ENCODE data around the gene WBP4.

- TF ChIP-seq POLR2A (IDR thresholded peaks at IDR 0.05; ENCODE audit: low read depth) (no peak), CTCF (IDR thresholded peaks at IDR 0.05) (no peak), POLR2AphosphoS5 (IDR thresholded peaks at IDR 0.05) (no peak), EP300 (IDR thresholded peaks at IDR 0.05) (no peak)
Measured at GRCh38 chr13:41075485-41075884, 14.2 kb downstream of the WBP4 start.

Data from esophagus muscularis mucosa (tissue), 4 donors.